GM12891 (cell line): ENCODE data around the gene DQX1.

Experiments used
- POLR2A ChIP-seq: IDR thresholded peaks from 2 replicates; pipeline ENCODE4 v1.6.1; 2011; ENCODE audit warnings: low read depth, low read length, control low read depth
- POLR2AphosphoS5 ChIP-seq: IDR thresholded peaks from 2 replicates; pipeline ENCODE4 v1.6.1; 2011; ENCODE audit warnings: low read depth, low read length, control low read depth
- SPI1 ChIP-seq: IDR thresholded peaks from 2 replicates; pipeline ENCODE4 v1.6.1; 2011; ENCODE audit warnings: low read depth, low read length, control low read depth
- TAF1 ChIP-seq: IDR thresholded peaks from 2 replicates; pipeline ENCODE4 v1.6.1; 2011; ENCODE audit warnings: low read depth, low read length, control low read depth

DNA sequence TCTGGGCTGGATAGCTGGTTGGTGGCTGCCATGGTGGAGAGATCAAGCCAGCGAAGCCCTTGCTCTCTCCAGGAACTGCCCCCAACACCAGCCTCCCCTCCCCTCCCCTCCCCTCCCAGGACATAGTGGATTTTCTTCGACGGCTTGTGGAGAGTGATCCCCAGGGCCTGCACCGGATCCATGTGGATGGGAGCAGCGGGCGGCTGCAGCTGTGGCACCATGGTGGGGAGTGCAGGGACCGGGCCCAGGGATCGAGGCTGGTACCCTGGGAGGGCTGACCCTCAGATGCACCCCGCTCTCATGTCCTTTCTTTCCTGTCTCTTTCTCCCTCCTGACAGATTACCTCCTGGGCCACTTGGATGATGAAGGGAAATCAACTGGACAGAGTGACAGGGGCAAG lies 36.1 kb downstream of the DQX1 start:
- TF ChIP-seq TAF1 (no peak), POLR2A (no peak), POLR2AphosphoS5 (no peak), SPI1 (no peak)
